ENCODE results near the gene SYT13.

- no peak for TF ChIP-seq CTCF (optimal IDR thresholded peaks at IDR 0.05 in 1 of 3, IDR thresholded peaks at IDR 0.05 in 1 of 3, conservative IDR thresholded peaks at IDR 0.05 in 1 of 3; ENCODE audit: extremely low read depth in 1 of 3, insufficient read depth in 2 of 3, low read length in 3 of 3)
- TF ChIP-seq EZH2 (IDR thresholded peaks at IDR 0.05; ENCODE audit: low read length): no peak
These were observed 36.1 kb upstream of the SYT13 start for GRCh38 chr11:45322111-45322705.

Measured in keratinocyte (primary cell).